ENCODE measurements around the gene TMEM88.

The TMEM88 gene

DNA sequence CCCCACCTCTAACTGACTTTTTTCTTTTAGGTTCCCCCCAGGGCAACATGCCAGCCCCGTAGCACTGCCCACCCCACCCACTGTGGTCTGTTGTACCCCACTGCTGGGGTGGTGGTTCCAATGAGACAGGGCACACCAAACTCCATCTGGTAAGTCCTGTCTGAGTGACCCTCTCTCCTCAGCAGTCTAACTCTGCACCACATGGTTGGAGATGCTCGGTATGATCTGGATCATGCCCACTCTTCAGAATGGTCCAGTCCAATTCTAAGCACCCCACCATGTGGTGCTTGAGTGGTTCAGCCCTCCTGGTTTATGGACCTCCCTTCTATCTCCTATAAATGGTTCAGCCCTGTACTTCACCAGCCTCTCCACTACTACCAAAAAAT is 15.0 kb upstream of the TMEM88 start:
- POLR2A ChIA-PET: no interaction called here
- TF ChIP-seq, protein P1, sequence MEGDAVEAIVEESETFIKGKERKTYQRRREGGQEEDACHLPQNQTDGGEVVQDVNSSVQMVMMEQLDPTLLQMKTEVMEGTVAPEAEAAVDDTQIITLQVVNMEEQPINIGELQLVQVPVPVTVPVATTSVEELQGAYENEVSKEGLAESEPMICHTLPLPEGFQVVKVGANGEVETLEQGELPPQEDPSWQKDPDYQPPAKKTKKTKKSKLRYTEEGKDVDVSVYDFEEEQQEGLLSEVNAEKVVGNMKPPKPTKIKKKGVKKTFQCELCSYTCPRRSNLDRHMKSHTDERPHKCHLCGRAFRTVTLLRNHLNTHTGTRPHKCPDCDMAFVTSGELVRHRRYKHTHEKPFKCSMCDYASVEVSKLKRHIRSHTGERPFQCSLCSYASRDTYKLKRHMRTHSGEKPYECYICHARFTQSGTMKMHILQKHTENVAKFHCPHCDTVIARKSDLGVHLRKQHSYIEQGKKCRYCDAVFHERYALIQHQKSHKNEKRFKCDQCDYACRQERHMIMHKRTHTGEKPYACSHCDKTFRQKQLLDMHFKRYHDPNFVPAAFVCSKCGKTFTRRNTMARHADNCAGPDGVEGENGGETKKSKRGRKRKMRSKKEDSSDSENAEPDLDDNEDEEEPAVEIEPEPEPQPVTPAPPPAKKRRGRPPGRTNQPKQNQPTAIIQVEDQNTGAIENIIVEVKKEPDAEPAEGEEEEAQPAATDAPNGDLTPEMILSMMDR (IDR thresholded peaks at IDR 0.05; ENCODE audit: control extremely low read depth, extremely low read depth, low read depth, missing control alignments): no peak
- DNase-seq (ENCODE audit: extremely low spot score): no peak
- CTCF ChIA-PET: interaction anchor here (1.3 to 2.0 kb wide), 3 partner anchors 10 to 17 kb away, joined by 4 to 9 read pairs (median 6); partner anchors contain the start of gene NAA38

DNA sequence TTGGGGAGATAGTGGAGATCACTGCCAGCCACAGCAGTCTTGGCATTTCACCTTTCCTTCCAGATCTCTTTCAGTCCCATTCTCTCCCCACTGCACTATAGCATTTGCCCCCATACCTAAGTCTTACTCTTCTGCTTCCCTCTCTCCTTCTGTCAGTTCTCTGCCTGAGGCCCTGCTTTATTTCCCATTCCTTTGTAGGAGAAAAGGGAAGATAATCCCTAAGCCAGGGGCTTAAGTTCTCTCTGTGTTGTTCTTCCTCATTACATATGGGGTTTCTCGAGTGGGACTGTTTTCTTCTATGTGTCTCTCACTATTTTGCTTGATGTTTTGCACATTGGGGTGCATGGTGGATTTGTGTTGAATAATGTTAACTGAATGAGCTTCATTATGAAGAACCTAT is 14.4 kb upstream of the TMEM88 start:
- CTCF ChIA-PET: interaction anchor here (1.0 to 2.0 kb wide), 6 partner anchors 10 to 97 kb away, joined by 3 to 9 read pairs (median 4); partner anchors contain the start of gene NAA38
- TF ChIP-seq, protein P1 (IDR thresholded peaks at IDR 0.05; ENCODE audit: control extremely low read depth, extremely low read depth, low read depth, missing control alignments): no peak
- POLR2A ChIA-PET: no interaction called here
- DNase-seq (ENCODE audit: extremely low spot score): no peak

DNA sequence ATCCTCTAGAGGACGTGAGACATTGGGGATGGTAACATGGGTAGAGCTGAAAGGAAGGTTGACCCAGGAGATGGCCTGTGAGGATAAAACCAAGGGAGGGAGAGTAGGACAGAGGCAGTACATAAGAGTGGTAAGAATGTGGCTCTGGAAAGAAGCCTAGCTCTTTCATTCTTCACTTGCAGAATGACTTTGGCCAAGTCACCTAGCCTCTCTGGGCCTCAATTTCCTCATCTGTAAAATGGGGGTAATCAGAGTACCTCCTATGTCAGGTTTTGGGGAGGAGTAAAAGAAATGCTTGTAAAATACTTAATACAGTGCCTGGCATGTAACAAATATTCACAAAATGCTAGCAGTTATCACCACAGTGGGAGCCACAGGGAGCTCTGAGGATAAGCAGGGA is 14.0 kb upstream of the TMEM88 start:
- POLR2A ChIA-PET: no interaction called here
- CTCF ChIA-PET: interaction anchor here (1.0 to 2.0 kb wide), 6 partner anchors 9 to 98 kb away, joined by 3 to 9 read pairs (median 4); partner anchors contain the start of gene NAA38
- TF ChIP-seq, protein P1 (IDR thresholded peaks at IDR 0.05; ENCODE audit: control extremely low read depth, extremely low read depth, low read depth, missing control alignments): no peak
- DNase-seq (ENCODE audit: extremely low spot score): no peak

DNA sequence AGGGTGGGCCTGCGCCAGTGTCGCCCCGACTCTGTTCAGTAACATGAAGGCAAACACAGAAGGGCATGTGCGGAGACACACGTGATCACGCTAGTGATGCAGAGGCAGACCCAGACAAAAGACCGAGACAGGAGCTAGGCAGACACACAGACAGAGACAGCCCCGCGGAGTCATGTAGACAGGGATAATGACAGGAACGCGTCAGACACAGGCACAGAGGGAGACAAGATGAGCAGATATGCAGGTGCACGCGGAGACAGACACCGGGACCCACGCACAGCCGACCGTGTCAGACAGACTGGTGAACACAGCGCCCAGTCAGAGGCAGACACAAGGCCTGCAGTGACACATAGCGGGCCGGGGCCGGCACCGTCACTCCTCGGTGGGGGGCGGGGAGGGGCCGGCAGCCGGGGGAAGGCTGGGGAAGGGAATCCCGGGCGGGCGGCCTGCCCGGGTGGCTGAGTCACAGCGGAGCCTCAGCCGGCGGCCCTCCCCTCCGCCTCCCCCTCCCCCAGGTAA is 13.4 kb upstream of the TMEM88 start:
- ChIA-PET POLR2A (no interaction called here), CTCF (interaction anchor here (1.0 to 2.0 kb wide), 5 partner anchors 9 to 98 kb away, joined by 3 to 9 read pairs (median 6); partner anchors contain the start of gene NAA38)
- TF ChIP-seq, protein P1 (IDR thresholded peaks at IDR 0.05; ENCODE audit: control extremely low read depth, extremely low read depth, low read depth, missing control alignments): peak; percentile 18
- no peak for DNase-seq (ENCODE audit: extremely low spot score)

DNA sequence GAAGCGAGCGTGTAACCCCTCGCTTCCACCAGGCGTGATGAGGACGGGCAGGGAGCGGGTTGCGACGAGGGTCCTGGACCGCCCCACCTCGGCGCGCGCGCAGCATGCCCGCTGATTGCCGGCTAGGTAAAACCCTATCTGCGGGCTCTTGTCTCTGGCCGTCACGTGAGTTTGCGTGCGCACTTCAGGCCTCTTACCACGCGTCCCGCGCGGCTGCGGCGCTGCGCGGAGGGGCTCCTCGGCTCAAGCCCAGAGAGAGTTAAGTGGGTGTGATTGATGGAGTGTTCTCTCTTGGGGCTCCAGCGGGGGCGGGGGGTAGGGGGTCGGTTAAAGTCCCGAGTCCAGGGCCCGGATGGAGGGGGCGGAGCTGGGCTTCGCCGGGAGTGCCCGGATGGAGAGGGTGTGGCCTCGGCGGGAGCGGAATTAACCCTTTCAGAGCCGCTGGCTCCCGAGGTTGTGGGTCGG is 12.9 kb upstream of the TMEM88 start:
- CTCF ChIA-PET: interaction anchor here (1.5 kb wide), 1 partner anchor 99 kb away, joined by 8 read pairs; no protein-coding TSS in a partner anchor
- POLR2A ChIA-PET: interaction anchor here (1.7 kb wide), 1 partner anchor 15 kb away, joined by 6 read pairs; the partner anchor contains the start of gene NAA38
- DNase-seq (ENCODE audit: extremely low spot score): peak; percentile 78
- TF ChIP-seq, protein P1 (IDR thresholded peaks at IDR 0.05; ENCODE audit: control extremely low read depth, extremely low read depth, low read depth, missing control alignments): no peak

DNA sequence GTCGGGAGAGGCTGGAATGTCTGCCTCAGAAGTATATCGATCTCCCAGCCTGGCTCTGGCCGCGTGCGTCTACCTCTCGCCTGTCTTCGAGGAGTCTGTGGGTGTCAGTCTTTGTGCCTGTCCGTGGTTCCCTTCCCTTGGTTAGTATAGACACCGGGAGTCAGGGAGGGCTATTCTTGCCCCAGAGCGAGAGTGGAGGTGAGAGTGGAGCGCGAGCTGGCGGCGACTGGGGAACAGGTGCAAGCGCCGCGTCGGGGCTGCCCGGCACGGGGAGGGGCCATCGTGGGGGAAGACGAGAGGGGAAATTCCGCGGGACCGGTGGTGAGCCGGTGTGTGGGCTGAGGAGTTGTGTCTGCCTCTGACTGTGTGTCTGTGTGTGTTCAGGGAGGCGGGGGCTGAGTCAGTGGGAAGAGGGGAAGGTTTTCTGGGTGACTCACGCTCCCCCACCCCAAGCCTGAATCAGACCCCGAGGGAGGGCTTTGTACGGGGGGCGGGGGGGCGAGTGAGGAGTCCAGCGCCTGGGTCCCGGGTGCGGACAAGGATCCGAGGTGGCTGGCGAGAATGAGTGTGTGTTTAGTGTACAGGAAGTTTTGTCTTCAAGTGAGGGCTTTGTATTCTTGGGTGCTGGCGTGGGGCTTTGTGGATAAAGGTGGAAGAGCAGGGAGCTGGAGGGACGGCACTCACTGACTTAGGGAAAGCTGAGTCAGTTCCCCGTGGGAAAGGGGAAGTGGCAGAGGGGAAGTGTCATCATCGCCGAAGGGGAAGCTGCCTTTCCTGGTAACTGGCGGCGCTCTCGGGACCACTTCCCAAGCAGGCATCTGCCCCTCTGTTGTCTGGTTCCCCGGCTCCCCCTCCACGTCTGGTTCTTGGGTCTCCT is 12.2 kb upstream of the TMEM88 start:
- ChIA-PET POLR2A (interaction anchor here (1.7 kb wide), 1 partner anchor 15 kb away, joined by 6 read pairs; the partner anchor contains the start of gene NAA38), CTCF (interaction anchor here (1.2 to 1.8 kb wide), 2 partner anchors 9 to 14 kb away, joined by 3 to 8 read pairs; partner anchors contain the start of gene NAA38)
- DNase-seq (ENCODE audit: extremely low spot score): peak; percentile 81

More for the DNA sequence above, 12.2 kb upstream of the TMEM88 start:
- TF ChIP-seq, protein P1 (IDR thresholded peaks at IDR 0.05; ENCODE audit: control extremely low read depth, extremely low read depth, low read depth, missing control alignments): no peak

All from GM10248 (cell line).